HG03558 (cell line): ENCODE data around the gene SPON2.

Experiments
- ATAC-seq: cut with Tn5 transposase; IDR thresholded peaks from one replicate; pipeline ENCODE4 v1.9.1; 2021; ENCODE audit warnings: moderate number of reproducible peaks; ENCODE audit not compliant: unreplicated experiment; ENCODE audit errors: extremely low read depth

SPON2 gene

DNA sequence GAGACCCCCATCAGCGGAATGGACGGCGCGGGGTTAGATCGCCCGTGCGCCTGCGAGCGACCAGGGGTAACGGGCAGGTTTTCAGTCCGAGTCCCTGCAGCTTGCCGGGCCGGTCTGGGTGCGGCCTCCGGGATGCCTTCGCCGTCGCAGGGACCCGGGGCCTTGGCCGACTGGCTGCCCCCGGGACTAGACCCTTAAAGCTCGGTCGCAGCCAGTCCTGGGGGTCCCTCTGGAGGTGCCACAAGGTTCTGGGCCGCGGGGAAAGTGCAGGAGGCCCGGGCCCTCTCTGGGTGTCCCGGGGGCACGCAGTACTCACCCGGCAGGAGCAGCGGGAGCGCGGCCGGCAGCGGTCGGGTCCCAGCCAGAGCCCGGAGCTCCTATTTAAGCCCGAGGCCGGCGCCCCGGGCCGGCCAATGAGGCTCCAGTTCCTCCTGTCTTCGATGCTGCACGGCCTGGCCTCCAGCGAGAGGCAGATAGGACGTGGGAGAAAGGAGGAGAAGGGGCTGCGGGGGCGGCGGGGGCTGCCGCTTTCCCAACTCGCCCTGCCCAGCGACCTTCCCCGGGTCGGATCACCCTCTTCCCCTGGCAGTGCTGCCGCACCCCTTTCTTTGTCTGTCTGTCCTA lies at the start of gene SPON2:
SPON2 (minus strand) TSS at position 356 of the 624 bp plus-strand sequence.
- no peak for ATAC-seq

DNA sequence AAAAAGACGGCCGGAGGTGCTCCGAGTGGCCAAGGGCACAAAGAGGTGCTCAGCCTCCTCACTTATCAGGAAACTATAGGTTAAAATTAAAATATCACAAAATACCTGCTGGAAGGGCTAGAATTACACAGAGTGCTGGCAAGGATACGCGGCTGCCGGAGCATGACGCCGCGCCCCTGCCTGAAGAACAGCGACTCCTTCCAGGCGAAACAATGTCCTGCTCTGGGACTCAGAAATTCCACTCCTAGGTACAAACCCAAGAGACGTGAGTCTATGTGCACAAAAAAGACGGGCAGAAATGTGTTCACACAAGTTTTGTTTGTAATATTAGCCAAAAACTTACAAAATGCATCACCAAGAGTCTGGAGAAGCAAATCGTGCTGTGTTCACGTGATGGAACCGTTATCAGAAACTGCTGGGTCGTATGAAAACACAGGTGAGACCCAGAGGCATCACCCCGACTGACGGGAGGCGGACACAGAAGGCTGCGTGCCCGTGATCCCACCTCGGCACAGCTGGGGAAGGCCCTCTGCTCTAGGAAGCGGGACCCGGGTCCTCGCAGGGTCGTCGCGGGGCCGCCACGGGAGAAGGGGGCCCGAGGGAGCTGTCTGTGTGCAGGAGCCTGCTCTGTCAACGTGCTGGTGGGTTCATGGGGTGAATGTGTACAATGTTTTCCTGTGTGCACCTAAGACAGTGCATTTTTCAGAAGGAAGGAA lies 48.9 kb upstream of the SPON2 start:
- ATAC-seq: no peak

- ATAC-seq: no peak
Measured at GRCh38 chr4:1220566-1220965, 48.2 kb upstream of the SPON2 start.

- ATAC-seq: no peak
Measured at GRCh38 chr4:1219566-1219950, 47.2 kb upstream of the SPON2 start.

DNA sequence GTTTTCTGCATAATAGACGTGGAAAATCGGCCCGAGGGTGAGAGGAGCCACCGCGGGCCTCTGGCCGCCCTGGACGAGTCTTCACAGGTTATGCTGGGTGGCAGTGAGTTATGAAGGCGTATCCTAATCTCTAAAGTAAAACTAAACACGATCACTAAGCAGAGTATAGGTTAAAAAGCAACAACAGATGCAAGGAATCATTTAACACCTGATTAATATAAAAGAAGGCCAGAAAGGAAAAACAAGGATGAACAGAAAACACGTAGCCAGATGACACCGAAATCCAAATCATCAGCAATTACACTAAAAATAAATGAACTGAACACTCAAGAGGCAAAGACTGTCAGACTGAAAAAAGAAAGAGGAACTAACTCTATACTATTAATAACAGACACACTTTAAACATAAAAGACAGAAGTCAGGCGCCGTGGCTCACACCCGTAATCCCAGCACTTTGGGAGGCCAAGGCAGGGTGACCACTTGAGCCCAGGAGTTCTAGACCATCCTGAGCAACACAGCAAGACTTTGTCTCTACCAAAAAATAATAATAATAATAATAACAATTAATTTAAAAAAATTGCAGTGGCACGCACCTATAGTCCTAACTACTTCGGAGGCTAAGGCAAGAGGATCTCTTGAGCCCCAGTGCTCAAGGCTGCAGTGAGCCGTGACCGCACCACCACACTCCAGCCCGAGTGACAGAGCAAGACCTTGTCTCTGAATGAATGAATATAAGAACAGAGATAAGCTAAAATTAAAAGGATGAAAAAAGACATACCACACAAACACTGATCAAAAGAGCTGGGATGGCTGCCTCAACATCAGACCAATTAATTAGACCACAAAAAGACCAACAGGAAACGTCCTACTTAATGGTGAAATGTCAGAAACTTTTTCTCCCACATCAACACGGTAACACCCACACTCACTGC lies 46.5 kb upstream of the SPON2 start:
- peak; percentile 41 for ATAC-seq

GRCh38 chr4:1217366-1217765 lies 45.0 kb upstream of the SPON2 start:
- no peak for ATAC-seq

- ATAC-seq: no peak
Measured at GRCh38 chr4:1216869-1217294, 44.5 kb upstream of the SPON2 start.

DNA sequence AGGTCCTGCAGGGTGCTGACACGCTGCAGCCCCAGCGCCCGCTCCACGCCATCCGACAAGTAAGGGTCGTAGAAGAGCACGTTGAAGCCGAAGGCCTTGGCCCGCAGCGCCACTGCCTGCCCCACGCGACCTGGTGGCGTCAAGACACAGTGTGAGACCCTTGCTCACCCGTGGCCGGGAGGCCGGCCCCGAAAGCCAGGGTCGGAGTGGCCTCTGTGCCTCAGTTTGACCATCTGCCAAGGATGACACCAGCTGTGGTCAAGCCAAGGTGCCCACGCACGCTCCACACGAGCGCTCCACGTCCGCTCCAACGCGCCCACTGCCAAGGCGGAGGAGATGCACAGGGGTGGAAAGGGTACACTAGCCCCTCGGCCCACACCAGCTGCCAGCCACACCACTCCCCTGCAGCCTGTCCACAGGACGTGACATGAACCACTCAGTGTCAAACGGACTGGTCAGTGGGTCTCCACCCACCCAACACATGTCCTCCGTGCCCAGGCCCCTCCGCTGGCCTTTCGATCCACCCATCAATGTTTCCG lies 43.8 kb upstream of the SPON2 start:
- no peak for ATAC-seq

- no peak for ATAC-seq
Measured at GRCh38 chr4:1215141-1216075, 43.0 kb upstream of the SPON2 start.

GRCh38 chr4:1214101-1215095 lies 42.0 kb upstream of the SPON2 start:
- ATAC-seq: no peak

DNA sequence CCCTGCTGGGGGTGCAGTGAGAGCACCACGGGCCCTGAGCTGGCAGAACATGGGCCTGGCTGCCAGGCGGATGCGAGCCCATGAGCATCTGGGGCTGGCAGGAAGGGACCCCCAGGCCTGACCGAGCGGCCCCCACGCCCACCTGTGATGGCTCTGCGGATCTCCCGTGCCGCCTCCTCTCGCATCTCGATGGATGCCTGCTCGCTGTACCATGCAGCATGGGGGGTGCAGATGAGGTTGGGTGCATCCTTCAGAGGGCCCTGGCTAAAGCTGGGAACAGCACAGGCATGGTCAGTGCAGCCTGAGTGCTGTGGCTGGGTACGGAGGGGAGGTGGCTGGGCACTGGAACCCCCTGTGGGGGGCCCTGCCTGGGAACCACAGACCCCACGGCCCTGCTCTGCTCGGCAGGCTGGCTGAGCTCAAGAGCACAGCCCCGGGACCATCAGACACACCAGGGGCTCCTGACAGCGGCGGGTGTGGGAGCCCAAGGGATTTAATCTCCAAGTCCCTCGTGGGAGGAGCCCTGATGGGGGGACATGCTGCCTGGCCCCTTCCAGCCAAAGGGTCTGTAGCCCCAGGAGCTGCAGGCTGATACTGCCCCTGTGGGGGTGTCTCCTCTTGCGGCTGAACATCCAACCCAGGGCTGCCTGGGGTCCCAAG lies 41.1 kb upstream of the SPON2 start:
- no peak for ATAC-seq

- no peak for ATAC-seq
Measured at GRCh38 chr4:1212546-1213335, 40.4 kb upstream of the SPON2 start.

DNA sequence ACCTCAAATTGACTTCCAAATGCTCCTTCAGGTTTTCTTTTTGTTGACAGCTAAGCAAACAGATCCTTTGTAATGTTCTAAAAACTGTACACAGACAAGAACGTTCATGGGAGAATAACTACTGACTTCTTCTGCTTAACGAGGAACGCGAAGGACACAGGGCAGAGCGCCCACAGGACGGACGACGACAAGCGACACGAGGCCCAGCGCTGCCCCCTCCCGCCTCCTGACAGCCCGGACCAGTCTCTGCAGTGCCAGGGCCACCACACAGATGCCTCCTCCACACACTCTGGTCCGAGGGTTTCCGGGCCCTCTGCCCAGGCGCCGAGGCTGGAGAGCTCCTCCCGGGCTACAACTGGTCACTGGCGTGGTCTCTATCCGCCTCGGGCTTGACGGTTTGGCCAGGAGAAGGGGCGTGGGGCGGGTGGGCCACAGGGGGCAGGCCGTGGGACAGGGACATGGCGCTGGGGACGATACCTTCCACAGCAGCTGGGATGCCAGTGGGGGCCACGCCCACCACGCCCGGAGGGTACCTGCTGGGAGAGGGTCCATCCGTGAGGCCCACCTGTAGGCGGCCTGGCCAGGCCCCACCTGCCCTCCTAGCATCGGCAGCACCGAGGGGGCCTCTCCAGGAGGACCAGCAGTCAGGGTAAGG lies 39.6 kb upstream of the SPON2 start:
- ATAC-seq: no peak

- ATAC-seq: no peak
Measured at GRCh38 chr4:1211371-1211770, 39.0 kb upstream of the SPON2 start.

DNA sequence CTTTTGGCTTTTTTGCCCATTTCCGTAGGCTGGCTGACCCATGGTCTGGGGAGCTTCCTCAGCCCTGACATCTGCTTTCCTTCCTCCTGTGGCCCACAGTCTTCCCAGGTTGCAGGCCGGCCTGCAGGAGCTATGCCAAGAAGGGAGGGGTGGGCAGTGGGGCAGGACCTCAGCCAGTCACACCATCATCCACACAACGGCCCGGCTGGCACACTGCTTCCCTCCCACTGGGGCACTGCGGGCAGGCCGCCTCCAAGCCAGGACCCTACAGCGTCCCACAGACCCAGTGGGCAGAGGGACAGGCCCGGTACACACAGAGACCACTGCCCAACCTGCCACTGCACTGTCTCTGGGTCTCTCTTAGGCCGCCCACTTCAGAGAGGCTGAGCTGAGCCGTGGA lies 38.6 kb upstream of the SPON2 start:
- no peak for ATAC-seq

GRCh38 chr4:1210241-1210841 lies 38.0 kb upstream of the SPON2 start:
- ATAC-seq: no peak
